K562 (cell line): ENCODE data around the gene COG2. TPM values are rescaled to one million over a fixed set of nuclear protein-coding genes. Genes with fewer than 3 reads are reported as not detected.

Experiments used
- ATAC-seq: fragments of 200-7000 bp; cut with Tn5 transposase; 3 replicates; pipeline ENCODE4 v1.9.1; 2020; ENCODE audit warnings: moderate library complexity
- BruUV-seq: library from RNA; stranded (reverse); fragments of 400-500 nt; replicated peaks from 2 replicates; lab custom pipeline; 2021; lab: Mats Ljungman, UMichigan
- CTCF ChIA-PET: fragments of 300-600 bp; formaldehyde crosslinking; extraction: SDS; loops from one replicate; lab custom pipeline; 2021; ENCODE audit warnings: low intra/inter-chr PET ratio; lab: Yijun Ruan, JAX
- POLR2A ChIA-PET: fragments of 300-600, 350-650 bp; sonication (Branson Sonifier 250); formaldehyde crosslinking; extraction: SDS; loops from one replicate; lab custom pipeline; 2021; ENCODE audit warnings: antibody characterized with exemption, inconsistent platforms; lab: Yijun Ruan, JAX
- DNase-seq, 4 experiments: peaks; one replicate each; pipeline versions ENCODE4 v3.0.0 to v3.0.0-alpha.2; 2011 to 2018; ENCODE audit warnings: low spot score in 3 of 4, mixed read lengths in 3 of 4; ENCODE audit errors: extremely low read depth in 1 of 4
- FAIRE-seq: peaks from 2 replicates; lab custom pipeline; 2011; peaks lifted over from hg19 to GRCh38; lab: Jason Lieb, UNC
- H2AFZ ChIP-seq: 2 replicates; pipeline ENCODE4 v1.6.0; 2011; ENCODE audit warnings: low read depth, low read length, control low read depth, inconsistent platforms
- H3K27ac ChIP-seq: fragments of 200-600 bp; 3 replicates; pipeline ENCODE4 v1.8.0; 2011; ENCODE audit warnings: low read depth, mild to moderate bottlenecking, control low read depth, inconsistent platforms, low read length, moderate library complexity, mixed read lengths; ENCODE audit errors: extremely low read depth
- H3K27me3 ChIP-seq, 2 experiments: fragments of 300-600 bp in 1 of 2; 2 replicates in 1 of 2; 3 replicates in 1 of 2; pipeline versions ENCODE4 v1.6.0 to v1.8.0; 2011; ENCODE audit warnings: inconsistent platforms in 2 of 2, low read length in 2 of 2, mild to moderate bottlenecking in 1 of 2, mixed read lengths in 1 of 2, moderate library complexity in 1 of 2; ENCODE audit not compliant: control insufficient read depth in 2 of 2, insufficient read depth in 2 of 2
- H3K36me3 ChIP-seq: fragments of 300-600 bp; 3 replicates; pipeline ENCODE4 v1.8.0; 2011; ENCODE audit warnings: mild to moderate bottlenecking, low read length, inconsistent platforms; ENCODE audit not compliant: control insufficient read depth, insufficient read depth
- H3K4me1 ChIP-seq, 2 experiments: fragments of 200-600 bp in 1 of 2; replicated peaks in 1 of 2; 2 replicates in 1 of 2; 3 replicates in 1 of 2; pipeline versions ENCODE4 v1.5.1 to v1.8.0; 2011; ENCODE audit warnings: inconsistent platforms in 2 of 2, low read length in 2 of 2, mild to moderate bottlenecking in 1 of 2, mixed read lengths in 1 of 2, moderate library complexity in 1 of 2; ENCODE audit not compliant: control insufficient read depth in 2 of 2, insufficient read depth in 2 of 2
- H3K4me2 ChIP-seq: 2 replicates; pipeline ENCODE4 v1.6.1; 2011; ENCODE audit warnings: low read length, control low read depth, inconsistent platforms, mixed read lengths; ENCODE audit not compliant: insufficient read depth
- H3K4me3 ChIP-seq: fragments of 200-600 bp; sonication (generic), shearing (Covaris generic); 2 replicates; pipeline ENCODE4 v1.5.1; 2016; ENCODE audit warnings: control low read depth, inconsistent platforms
- H3K79me2 ChIP-seq: fragments of 200-600 bp; 3 replicates; pipeline ENCODE4 v1.8.0; 2011; ENCODE audit warnings: low read length, inconsistent platforms; ENCODE audit not compliant: control insufficient read depth, insufficient read depth
- H3K9ac ChIP-seq, 2 experiments: 2 replicates each; pipeline versions ENCODE4 v1.6.0 to v1.6.1; 2011; ENCODE audit warnings: low read depth in 2 of 2, low read length in 2 of 2, control low read depth in 1 of 2, inconsistent platforms in 1 of 2, mild to moderate bottlenecking in 1 of 2, mixed read lengths in 1 of 2; ENCODE audit not compliant: insufficient read depth in 1 of 2
- H3K9me1 ChIP-seq: one replicate; pipeline ENCODE4 v1.6.0; 2011; ENCODE audit warnings: inconsistent platforms, mild to moderate bottlenecking, low read length, moderate library complexity; ENCODE audit not compliant: control insufficient read depth, insufficient read depth
- H3K9me3 ChIP-seq: replicated peaks from 2 replicates; pipeline ENCODE4 v1.5.1; 2011; ENCODE audit warnings: low read depth, low read length, inconsistent platforms; ENCODE audit not compliant: control insufficient read depth, insufficient read depth
- H4K20me1 ChIP-seq: replicated peaks from 2 replicates; pipeline ENCODE4 v1.6.1; 2011; ENCODE audit warnings: low read length, inconsistent platforms, mixed read lengths; ENCODE audit not compliant: control insufficient read depth, insufficient read depth
- CUX1 ChIP-seq: fragments of 200-800 bp; sonication (Bioruptor generic); IDR thresholded peaks from 2 replicates; pipeline ENCODE4 v1.6.1; 2016; ENCODE audit warnings: missing genetic modification characterization, missing compliant biosample characterization
- MGA ChIP-seq: fragments of 450-650 bp; IDR thresholded peaks from 2 replicates; pipeline ENCODE4 v1.6.1; 2016; ENCODE audit warnings: mild to moderate bottlenecking, moderate library complexity
- MTF1 ChIP-seq: fragments of 250-450 bp; sonication (Bioruptor Pico); IDR thresholded peaks from 2 replicates; pipeline ENCODE4 v1.9.0; 2021; ENCODE audit warnings: moderate library complexity, mild to moderate bottlenecking, inconsistent platforms, borderline replicate concordance
- RFX5 ChIP-seq: IDR thresholded peaks from 2 replicates; pipeline ENCODE4 v1.6.1; 2011; ENCODE audit warnings: low read depth, mild to moderate bottlenecking, improper control_type of control experiment, low read length
- SIRT6 ChIP-seq: IDR thresholded peaks from one replicate; pipeline ENCODE4 v1.6.1; 2012; ENCODE audit warnings: low read depth, mild to moderate bottlenecking, control low read depth, inconsistent platforms, low read length, moderate library complexity
- SP1 ChIP-seq: sonication (generic); formaldehyde crosslinking; IDR thresholded peaks from 2 replicates; pipeline ENCODE4 v1.8.1; 2022; ENCODE audit warnings: mild to moderate bottlenecking, missing genetic modification reagents
- WGBS: fragments of 100-300 bp; shearing (Covaris generic); methylation state at CpG from one replicate; pipeline ENCODE4 v1.1.6; 2016; ENCODE audit warnings: low coverage, mixed read lengths; ENCODE audit not compliant: insufficient coverage; ENCODE audit errors: missing lambda C conversion rate; 5-methylcytosine and 5-hydroxymethylcytosine counted together
- in situ Hi-C: fragments of 300-500 bp; cut with MboI; formaldehyde crosslinking; loops from 4 replicates; pipeline ENCODE4 v1.15.0; 2018; ENCODE audit warnings: inconsistent platforms, mixed read lengths
- intact Hi-C: fragments of 100-400 bp; cut with micrococcal nuclease; formaldehyde crosslinking; loops from 2 replicates; pipeline ENCODE4 v1.14.2; 2022
- polyA plus RNA-seq, 8 experiments: library from polyadenylated mRNA; depleted of rRNA in 4 of 8; stranded (reverse) in 5 of 8; unstranded in 3 of 8; fragments of >200 nt; fragmentation: Nextera tagmentation in 2 of 8; fragmentation: Illumina TruSeq in 1 of 8; extraction: Ambion mirVana in 2 of 8; extraction: Trizol in 1 of 8; gene quantifications; 2 replicates each; pipeline versions ENCODE4 v1.2.1 to v1.2.3, GENCODE V29; 2011 to 2014; ENCODE audit warnings: inconsistent platforms in 1 of 8, missing spikeins in 1 of 8
- total RNA-seq, 7 experiments: library from RNA; depleted of rRNA in 6 of 7; stranded (reverse); fragments of >200 nt in 6 of 7; fragmentation: Illumina TruSeq in 2 of 7; extraction: Trizol in 2 of 7; gene quantifications; 2 replicates each; pipeline versions ENCODE4 v1.2.1 to v1.2.3, GENCODE V29; 2011 to 2021; ENCODE audit warnings: low replicate concordance in 1 of 7

COG2 gene
- total and polyA plus RNA-seq, 9 of the 15 experiments (the other 6 are each of a cell fraction or from before 2014, with no cell fraction given) = 22.0 to 51.7 (median 33.3) TPM

GRCh38 chr1:230609208-230609607 is 33.1 kb upstream of the COG2 start:
- Histone ChIP-seq H3K9me3 (no peaks in the 10 kb centered on the region), H3K27ac (no peak overlapping the region), H2AFZ (no peak overlapping the region), H3K9ac (no peak overlapping the region), H3K4me3 (no peak overlapping the region), H3K4me2 (no peak overlapping the region), H3K79me2 (no peaks in the 10 kb centered on the region), H3K9me1 (no peaks in the 10 kb centered on the region), H3K4me1 (no peaks in the 10 kb centered on the region), H3K27me3 (peaks cover 0 to 12% of the 10 kb centered on the region in 2 experiments; a peak in 4 of 5 replicates), H3K36me3 (no peaks in the 10 kb centered on the region), H4K20me1 (no peaks in the 10 kb centered on the region)
- ChIA-PET POLR2A (interaction anchor here (0.7 kb wide), 1 partner anchor 782 kb away, joined by 3 read pairs; no protein-coding TSS in a partner anchor), CTCF (no interaction called here)
- BruUV-seq = no TSS peak
- in situ Hi-C loops = no loop called here
- DNase-seq (no peak), ATAC-seq (no peak), FAIRE-seq (no peak)
- intact Hi-C loops = no loop called here
- 0% methylated on average over 2 of the region's 2 CpGs for WGBS
- TF ChIP-seq RFX5 (no peak), MGA (no peak), MTF1 (CRISPR knock-in tag) (no peak), CUX1 (no peak), SIRT6 (no peak), SP1 (CRISPR knock-in tag) (no peak)
